Measurements from ENCODE around the gene SSU72.
"Not testable (repeated sequence)": the region's sequence is repeated elsewhere in the genome, so short reads cannot be mapped to it uniquely, and the experiment has no call there.

Gene SSU72

GRCh38 chr1:1596493-1597274 lies 22.0 kb upstream of the SSU72 start:
- DNase-seq (ENCODE audit: low read depth in 2 of 2): no peak

DNA sequence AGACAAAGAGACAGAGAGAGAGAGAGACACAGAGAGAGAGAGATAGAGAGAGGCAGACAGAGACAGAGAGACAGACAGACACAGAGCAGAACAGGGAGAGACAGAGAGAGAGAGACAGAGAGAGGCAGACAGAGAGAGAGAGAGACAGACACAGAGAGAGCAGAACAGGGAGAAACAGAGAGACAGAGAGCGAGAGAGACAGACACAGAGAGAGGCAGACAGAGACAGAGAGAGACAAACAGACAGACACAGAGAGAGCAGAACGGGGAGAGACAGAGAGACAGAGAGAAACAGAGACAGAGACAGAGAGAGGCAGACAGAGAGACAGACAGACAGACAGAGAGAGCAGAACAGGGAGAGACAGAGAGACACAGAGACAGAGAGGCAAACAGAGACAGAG lies 20.7 kb upstream of the SSU72 start:
- not testable (repeated sequence) for DNase-seq (ENCODE audit: low read depth in 2 of 2)

DNA sequence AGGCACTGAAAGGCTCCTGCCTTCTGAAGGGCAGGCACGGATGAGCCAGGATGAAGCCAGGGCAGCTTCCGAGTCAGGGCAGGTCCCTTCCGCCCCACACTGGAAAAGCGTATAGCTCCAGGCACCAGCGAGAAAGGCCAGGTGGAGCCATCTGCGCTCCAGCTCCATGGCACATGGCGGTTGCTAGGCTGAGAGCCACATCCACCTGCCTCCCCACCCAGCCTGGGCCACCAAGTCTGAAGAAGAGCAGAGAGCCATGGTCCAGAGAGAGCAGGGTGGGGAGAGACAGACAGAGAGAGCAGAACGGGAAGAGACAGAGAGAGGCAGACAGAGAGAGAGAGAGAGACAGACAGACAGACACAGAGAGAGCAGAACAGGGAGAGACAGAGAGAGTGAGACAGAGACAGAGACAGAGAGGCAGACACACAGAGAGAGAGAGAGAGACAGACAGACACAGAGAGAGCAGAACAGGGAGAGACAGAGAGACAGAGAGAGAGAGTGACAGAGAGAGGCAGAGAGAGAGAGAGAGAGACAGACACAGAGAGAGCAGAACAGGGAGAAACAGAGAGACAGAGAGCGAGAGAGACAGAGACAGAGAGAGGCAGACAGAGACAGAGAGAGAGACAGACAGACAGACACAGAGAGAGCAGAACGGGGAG lies 20.1 kb upstream of the SSU72 start:
- no peak for DNase-seq (ENCODE audit: low read depth in 2 of 2)

DNA sequence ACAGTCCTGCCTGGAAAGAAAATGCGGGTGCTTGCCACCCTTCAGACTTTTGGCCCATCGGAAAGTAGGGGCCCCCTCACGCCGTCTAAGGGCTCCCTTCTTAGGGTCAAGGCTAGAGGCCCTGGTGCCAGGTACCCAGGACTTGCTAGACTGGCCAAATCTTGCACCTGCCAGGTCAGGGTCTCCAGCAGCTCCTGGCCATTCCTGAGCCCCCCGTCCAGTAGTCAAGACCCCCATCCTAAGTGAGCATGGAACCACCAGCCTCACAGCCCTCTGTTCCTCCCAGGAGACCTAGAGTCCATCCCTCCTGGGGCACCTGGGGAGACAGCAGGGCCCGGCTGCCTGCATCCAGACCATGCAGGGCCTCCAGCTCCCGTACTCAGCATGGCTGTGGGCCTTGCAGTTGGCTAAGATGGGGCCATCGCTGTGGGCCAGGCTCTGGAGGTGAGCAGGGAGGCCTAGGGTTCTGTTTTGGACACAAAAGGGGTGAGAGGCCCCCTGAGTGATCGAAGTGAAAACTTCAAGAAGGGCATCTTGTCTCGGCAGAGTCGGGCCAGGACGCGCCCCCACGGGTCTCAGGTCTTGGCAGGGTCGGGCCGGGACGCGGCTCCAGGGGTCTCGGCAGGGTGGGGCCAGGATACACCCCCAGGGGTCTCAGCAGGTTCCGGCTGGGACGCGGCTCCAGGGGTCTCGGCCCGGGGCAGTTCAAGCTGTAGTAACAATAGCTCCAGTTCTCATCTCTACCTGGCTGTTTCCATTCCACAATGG lies 19.4 kb upstream of the SSU72 start:
- no peak for DNase-seq (ENCODE audit: low read depth in 2 of 2)

DNA sequence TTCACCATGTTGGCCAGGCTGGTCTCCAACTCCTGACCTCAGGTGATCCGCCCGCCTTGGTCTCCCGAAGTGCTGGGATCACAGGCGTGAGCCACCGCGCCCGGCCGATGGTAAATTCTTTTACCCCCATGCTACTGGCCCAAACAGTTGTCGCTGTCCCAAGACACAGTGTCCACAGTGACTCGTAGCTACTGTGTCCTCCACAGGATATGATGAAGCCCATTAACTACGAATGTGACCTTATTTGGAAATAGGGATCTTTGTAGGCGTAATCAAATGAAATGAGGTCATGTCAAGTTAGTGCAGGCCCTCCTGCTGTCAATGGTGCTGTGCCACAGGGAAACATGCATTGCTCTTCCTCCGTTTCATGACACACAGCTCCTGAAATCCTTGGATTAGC lies 16.8 kb upstream of the SSU72 start:
- no peak for DNase-seq (ENCODE audit: low read depth in 2 of 2)

GRCh38 chr1:1583347-1584010 lies 8.8 kb upstream of the SSU72 start:
- DNase-seq (ENCODE audit: low read depth in 2 of 2): no peak

DNA sequence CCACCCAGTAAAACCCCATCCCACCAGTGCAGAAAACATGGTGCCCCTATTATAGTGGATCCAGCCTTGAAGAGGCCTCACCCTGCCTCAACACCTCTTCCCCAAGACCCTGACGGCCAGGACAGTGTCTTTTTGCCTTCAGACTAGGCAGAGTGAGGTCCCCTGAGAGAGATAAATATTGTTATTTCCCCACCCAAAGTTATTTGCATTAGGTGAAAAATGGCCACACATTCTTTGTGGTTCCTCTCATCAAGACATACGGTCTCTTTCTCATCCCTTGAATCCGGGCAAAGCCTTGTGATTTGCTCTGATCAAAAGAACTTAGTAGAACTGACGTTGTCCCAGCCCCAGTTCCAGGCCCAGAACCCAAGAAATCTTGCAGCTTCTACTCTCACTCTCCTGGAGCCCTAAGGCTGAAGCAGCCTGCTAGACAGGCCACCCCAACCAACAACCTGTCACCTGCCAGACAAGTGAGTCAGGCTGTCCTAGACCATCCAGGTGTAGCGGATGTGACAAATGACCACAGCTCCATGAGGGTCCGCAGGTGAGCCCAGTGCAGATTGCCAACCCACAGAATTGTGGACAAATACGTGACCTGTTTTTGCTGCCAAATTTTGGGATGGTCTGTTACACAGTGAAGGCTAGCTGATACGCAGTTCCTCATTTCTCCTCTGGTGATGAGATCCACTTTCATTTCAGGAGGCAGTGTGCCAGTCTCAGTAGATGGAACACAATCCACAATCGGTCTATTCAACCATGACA lies 8.1 kb upstream of the SSU72 start:
- no peak for DNase-seq (ENCODE audit: low read depth in 2 of 2)

- no peak for DNase-seq (ENCODE audit: low read depth in 2 of 2)
Measured at GRCh38 chr1:1578371-1578940, 3.8 kb upstream of the SSU72 start.

DNA sequence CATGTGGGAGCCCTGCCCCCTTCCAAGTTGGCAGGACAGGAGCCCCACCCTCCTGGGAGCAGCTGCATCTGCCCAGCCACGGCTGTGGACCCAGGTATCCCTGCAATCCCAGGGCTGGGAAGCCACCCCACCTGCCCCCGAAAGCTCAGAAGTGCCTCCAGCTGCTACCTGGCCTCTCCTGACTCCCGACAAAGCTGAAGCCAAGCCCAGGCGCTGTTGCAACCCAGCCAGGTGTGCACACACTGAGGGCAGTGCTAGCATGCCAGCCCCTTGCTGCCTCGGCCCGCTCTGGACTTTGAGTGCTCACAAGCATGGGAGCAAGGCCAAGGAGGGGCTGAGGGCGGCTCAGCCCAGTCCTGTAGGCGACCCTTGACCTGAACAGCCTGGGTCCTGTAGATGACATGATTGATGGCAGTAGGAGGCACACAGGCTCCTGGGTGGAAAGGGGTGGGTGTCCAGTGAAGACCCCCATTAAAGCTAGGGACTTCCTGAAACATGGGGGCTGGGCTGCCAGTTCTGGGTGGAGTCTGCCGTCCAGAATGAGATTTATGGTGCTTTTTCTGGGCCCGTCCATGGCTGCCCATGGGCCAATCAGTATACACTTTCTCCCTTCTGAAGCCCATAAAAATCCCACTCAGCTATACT lies 2.8 kb upstream of the SSU72 start:
- DNase-seq (ENCODE audit: low read depth in 2 of 2): no peak

DNA sequence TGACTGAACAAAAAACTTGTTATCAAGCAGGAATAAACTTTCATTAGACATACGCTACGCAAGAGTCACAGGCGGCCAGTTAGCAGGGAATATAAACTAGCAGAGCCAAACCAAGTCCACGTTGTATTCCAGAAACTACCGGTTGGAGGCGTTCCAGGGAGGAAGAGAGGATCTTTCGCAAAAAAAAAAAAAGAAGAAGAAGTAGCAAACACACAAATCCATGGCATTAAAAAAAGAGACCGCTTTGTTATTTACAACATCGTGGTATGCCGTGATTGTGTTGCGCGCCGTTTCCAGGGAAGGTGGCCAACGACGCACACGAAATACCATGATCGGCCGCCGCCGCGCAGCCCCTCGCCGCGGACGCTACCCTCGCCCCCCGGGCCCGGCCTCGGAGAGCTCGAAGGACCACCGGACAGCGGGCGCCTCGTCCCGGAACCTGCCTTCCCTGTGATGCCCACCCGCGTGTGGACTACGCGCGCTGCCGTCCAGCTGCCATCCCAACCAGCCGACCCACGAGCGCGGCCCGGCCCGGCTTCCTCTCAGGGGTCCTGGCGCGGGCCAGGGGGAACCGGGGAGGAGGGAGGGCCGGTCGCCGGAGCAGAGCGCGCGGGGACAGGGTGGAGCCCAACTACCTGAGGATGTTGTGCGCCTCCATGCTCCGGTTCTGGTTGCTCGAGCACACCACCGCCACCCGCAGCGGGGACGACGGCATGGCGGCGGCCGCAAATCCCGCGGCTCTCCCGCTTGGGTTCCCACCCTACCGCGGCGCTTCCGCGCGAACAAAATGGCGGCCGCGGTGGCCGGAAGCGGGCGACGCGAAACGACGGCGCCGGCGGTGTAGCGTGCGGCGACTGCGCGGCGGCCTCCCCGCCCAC lies 581 bp downstream of the SSU72 start:
- peak; percentile 50 to 53 for DNase-seq (ENCODE audit: low read depth in 2 of 2)

DNA sequence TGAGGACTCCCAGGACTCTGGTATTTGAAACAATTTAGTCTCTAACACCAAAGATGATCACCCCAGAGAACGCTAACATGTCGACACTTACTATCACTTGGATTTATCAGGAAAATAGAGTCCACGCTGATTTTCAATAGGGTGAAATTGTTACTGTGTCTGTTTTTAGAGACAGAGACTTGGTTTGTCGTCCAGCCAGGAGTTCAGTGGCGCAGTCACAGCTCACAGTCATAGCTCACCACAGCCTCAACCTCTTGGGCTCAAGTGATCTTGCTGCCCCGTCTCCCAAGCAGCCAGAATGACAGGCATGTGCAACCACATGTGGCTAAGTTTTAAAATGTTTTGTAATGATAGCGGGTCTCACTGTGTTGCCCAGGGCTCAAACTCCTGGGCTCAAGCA lies 5.3 kb downstream of the SSU72 start:
- no peak for DNase-seq (ENCODE audit: low read depth in 2 of 2)

- no peak for DNase-seq (ENCODE audit: low read depth in 2 of 2)
Measured at GRCh38 chr1:1567891-1568291, 6.8 kb downstream of the SSU72 start.

GRCh38 chr1:1567152-1567875 lies 7.3 kb downstream of the SSU72 start:
- no peak for DNase-seq (ENCODE audit: low read depth in 2 of 2)

DNA sequence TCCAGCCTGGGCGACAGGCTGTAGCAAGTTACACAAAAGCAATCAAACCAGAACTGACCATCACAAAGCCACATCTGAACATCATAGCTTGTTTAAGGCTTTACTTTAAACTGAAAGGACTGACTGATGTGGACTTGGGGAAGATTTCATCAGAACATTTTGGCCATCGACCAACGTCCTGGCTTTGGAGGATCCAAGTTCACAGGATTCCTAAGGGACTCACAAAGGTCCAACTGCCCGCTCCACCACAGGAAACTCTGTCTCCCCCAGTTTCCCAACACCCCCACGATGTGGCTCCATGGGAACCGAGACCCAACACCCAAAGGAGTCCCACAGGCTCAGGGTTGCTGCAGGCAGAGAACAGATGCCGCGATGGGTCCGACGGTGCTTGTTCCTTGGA lies 9.3 kb downstream of the SSU72 start:
- no peak for DNase-seq (ENCODE audit: low read depth in 2 of 2)

GRCh38 chr1:1564268-1564667 lies 10.4 kb downstream of the SSU72 start:
- no peak for DNase-seq (ENCODE audit: low read depth in 2 of 2)

DNA sequence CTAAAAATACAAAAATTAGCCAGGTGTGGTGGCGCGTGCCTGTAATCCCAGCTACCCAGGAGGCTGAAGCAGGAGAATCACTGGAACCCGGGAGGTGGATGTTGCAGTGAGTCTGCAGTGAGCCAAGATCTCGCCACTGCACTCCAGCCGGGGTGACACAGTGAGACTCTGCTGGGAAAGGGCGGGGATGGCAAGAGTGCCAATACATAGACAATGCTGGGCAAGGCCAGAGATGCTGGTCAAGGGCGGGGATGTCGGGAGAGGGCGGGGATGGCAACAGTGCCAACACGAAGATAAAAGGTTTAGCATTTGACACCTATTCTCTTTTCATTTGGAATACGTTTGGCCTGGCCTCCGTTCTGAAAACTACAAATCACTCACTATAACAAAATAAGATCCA lies 11.0 kb downstream of the SSU72 start:
- no peak for DNase-seq (ENCODE audit: low read depth in 2 of 2)

- no peak for DNase-seq (ENCODE audit: low read depth in 2 of 2)
Measured at GRCh38 chr1:1562556-1563195, 12.0 kb downstream of the SSU72 start.

DNA sequence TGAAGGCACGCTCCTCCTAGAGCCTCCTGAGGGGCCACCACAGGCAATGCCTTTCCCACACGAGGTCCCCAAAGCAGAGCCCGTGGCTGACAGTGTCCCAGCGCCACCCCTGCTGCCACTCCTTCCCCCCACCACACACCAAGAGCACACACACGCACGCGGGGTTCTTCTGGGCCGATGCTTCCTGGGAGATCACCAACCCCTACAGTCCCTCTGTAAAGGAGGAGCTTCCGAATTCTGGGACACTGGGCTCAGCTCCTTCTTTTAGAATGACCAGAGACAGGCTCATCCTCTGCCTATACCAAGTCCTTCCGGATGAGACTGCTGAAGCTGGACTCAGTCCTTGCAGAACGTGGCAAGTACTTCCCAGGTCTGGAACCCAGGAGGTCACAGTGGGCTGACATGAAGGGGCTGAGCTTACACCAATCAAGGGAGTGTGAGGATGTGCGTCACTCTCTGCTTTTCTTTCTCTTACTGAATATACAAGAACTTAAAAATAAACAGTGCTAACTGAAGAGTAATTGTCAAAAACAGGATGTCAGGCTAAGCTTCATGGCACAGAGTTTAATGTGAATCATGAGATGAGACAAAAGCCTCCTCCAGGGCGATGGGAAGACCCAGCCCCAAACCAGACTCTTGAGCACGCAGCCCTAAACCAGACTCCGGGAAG lies 12.7 kb downstream of the SSU72 start:
- DNase-seq (ENCODE audit: low read depth in 2 of 2): no peak
